GM19240 (cell line): ENCODE measurements around the gene RASAL3.
"Not testable (repeated sequence)": the region's sequence is repeated elsewhere in the genome, so short reads cannot be mapped to it uniquely, and the experiment has no call there.

Source experiments
- DNase-seq: peaks from one replicate; pipeline ENCODE4 v3.0.0; 2011; ENCODE audit warnings: low spot score; ENCODE audit not compliant: insufficient read length

RASAL3 gene

DNA sequence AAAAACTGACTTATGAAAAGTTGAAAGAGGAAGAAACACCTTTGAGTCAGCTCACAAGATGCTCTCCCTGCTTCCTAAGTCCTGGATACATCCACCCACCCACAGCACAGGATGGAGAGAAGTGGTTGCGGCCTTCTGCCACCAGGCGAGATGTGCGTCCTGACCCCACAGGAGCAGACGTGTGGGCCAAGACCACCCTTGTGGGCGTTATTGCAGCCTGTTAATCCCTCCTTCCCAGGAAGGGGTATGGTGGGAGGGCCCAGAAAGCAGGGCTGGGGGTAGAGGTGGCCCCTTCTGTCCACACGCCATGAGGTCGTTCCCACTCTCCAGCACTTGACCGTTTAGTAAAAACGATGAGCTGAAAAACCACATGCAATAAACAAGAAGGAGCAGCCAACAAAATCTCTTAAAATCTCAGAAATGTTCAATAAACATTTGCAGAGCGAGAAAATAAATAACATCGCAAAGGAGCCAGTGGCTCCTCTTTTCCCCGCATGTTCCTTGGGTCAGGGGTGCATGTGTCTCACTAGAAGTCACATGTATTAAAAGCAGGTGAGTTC, 43.1 kb downstream of the RASAL3 start:
- no peak for DNase-seq

DNA sequence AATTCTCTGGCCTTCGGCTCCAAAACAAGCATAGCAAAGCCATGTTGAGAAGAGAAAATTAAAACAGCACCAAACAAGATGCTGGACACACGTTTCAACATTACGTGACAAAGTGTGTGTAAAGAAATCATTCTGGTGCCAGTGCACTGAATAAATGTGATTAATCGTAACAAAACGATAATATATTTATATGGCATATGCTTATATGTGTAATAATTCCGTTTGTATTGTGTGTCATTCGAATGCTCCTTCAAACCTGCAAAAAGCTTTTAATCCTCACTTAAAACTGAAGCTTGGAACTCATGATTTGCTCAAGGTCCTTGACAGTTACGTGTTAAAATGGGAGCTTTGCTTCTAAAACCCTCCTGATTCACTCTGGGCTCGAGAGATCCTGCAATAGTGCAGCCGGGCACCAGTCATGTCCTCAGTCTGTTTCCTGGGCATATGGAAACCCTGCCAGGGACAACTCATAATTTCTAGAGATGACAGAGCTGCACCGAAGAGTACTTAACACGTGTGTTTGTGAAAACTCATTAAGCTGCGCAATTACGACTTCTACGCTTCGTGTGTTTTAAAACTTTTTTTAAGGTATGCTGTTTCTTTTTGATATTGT, 44.8 kb downstream of the RASAL3 start:
- no peak for DNase-seq

DNA sequence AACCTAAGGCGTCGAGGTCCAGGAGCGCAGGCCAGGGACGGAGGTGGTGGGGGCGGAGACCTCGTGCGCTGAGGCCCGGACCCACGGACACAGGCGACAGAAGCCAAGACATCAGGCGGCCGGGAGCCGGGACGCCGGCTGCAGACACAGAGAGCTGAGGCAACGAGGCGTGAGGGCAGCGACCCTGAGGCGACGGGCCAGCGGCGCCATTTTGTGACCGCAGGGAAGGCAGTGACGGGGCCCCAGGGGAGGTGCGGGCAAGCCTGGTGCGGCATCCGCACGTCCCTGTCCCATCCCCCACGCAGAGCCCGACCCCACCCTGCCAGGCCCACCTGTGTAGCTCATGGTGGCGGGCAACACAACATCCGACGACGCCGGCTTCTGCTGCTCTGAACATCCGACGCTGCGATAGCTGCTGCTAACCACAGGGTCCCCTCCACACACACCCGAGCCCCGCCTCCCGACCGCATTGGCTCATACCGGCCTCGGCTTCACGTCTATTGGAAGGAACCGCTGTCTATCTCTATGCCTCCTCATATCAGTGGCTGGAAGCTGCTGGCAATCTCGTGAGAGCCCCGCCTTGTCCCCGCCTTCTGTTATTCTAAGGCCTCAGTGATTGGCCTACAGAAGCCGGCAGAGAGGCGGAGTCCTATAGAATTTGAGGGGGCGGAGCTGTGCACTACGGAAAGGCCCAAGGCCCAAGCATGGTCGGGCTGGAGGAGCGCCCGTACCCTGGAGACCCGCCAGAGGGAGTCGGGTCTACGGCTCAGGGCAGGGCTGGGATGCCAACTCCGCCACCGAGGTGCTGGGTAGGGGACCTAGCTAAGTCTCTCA, 45.5 kb downstream of the RASAL3 start, which contains the start of gene AKAP8L:
Gene AKAP8L, minus strand, starts transcription at position 410 of the 834 bp plus-strand sequence. Its CDS starts 65 bp downstream, at position 345.
- peak; percentile 99 for DNase-seq

DNA sequence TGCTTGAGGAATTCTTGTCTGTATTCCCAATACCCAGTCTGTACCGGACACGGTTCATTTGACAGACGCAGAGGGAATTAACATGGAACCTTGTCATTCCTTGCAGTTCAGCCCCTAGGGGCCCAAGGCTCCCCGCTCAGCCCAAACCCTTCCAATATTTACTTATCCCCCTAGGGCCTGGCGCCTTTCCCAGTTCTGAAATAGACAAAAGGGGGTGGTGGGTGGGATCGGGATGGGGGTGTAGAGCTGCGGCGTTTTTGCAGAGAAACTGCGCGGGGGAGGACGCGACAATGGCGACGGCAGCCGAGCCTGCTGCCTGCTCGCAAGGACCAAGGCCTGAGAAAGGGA, 46.1 kb downstream of the RASAL3 start:
- no peak for DNase-seq

DNA sequence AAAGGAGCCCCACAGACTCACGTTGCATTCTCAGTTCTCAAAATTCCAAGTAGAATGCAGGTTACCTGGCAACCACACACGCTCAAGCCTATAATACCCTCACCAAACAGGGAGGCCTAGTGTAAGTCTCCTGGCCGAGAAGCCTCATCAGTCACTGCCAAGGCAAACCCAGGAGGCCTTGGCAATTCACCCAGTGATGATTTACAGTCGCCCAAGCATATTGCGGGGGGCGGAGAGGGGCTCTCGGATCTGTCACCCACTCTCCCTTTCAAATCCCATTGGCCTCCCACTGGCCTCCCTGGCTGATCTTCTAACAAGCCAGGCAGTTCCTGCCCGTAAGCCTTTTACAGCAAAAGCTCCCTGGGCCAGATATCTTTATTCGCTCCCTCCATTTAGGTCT, 46.6 kb downstream of the RASAL3 start:
- no peak for DNase-seq

DNA sequence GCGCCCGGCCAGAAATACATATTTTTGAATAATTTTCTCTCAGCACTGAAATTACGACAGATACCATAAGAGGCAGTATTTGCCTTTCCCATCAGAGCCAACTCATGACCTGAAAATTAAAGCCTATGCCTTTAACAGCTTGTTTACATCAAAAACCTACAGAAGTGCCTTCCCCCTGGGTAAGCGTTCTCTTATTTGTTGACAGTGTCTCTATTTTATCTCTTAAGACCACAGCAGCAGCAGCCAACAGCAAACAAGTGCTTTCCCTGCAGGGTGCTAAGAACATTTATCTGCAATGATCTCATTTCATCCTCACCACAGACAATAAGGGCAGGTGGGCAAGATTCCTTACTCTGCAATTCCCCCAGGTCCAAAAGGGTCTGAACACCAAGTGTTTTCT, 51.5 kb downstream of the RASAL3 start:
- no peak for DNase-seq

DNA sequence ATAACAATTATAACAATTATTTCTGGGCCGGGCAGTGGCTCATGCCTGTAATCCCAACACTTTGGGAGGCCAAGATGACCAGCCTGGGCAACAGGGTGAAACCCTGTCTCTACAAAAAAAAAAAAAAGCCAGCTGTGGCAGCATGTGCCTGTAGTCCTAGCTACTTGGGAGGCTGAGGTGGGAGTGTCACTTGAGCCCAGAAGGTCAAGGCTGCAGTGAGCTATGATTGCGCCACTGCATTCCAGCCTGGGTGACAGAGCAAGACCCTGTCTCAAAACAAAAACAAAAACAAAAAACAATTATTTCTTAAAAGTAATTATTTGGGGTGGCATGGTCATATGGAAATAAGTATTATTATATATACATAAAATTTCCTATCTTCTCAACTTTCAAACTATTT, 53.0 kb downstream of the RASAL3 start:
- DNase-seq: not testable (repeated sequence)

DNA sequence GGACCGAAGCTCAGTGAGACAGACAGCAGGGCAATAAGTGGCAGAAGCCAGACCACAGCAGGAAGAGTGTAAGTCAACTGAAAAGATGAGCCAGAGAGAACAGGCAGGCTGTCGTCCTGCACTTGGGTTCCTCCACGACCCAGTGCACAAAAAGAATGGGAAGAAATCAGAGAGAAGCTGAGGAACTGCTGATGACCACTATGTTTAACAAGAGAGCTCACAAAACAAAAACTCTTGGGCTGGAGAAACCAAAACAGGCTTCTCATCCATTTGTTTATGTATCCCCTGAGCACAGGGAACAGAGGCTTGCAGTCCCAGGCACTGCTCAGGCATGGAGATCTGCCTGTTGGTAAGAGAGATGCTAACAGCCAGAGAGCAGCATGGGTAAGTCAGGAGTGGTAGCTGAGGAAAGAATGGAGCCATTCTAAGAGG, 59.5 kb downstream of the RASAL3 start:
- DNase-seq: no peak

DNA sequence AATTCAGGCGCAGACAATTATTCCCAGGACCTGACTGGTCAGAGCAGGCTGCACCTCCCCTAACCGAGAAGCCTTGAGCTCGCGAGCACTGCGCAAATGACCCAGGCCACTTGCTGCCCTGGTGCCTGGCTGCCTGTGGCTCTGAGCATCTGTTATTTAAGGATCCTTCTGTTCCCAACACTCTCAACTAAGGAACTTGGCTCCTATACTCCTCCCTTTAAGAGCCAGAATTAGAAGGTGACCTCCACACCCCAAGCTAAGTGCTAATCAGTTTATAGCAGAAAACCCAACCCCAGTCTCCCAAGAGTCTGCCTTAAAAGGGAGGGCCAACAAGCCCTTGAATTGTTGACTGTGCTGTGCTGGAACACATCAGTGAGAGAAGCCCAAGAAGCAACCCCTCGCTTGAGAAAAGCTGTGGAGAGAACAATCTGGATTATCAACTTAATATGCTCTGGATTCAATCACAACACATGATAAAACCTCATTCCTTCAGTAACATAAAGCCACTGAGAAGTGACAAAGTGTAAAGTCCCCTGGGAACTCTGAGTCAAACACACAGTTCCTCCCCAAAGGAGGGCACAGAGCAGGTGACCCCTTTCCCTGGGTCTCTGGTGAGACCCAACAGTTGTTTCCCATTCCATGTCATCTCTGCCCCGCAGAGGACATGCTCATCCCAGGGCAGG, 60.1 kb downstream of the RASAL3 start:
- DNase-seq: no peak

DNA sequence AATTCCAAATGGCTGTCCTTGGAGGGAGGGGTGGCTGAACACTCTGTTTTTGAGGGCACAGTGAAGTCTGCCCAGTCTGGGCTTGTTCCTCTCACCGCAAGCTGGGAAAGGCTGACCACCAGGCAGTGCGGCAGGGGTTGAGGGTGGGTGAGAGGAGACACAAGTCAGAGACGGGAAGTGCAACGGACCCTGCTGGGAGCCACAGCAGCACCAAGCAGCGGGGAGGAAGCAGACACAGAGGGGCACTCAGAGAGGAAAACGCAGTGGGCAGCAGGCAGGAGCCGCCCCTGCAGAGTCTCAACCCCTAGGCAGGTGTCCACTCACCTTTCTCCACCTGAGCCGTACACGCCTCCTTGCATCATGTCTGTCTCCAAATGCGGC, 61.2 kb downstream of the RASAL3 start:
- DNase-seq: no peak

DNA sequence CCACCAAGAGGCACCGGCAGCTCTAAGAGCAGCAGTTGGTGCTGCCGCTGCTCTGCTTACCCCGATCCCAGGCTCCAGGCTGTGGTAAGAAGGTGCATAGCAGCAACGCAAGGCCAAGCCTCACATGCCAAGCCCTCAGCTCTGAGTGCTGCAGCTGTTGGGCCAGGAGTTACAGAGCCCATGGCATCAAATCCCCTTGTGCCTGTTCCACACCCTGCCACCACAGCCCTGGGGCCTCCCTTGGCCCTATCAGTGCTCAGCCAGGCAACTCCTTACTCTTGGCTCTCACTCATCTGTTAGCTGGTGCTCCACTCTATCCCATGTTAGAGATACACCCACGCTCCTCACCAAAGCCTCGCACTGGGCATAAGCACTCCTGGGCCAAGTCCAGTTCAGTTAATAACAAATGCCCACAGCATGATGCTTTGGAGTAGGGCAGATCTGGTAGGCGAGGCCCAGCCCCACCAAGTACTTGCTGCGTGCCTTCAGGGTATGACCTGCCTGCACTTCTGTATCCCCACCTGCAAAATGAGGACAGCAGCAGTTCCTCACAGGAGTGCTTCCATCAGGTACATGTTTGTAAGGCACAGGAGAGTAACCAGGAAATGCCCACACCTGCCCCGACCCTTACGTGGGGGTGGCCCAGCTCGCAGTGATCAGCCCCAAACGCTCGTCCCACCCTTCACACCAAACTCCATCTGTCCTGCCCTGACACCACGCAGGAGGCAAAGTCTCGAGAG, 61.8 kb downstream of the RASAL3 start:
- no peak for DNase-seq
